ENCODE data around the gene ANKDD1B.
"Not testable (repeated sequence)": the region's sequence is repeated elsewhere in the genome, so short reads cannot be mapped to it uniquely, and the experiment has no call there.

ANKDD1B gene

GRCh38 chr5:75660678-75661465 is 49.6 kb downstream of the ANKDD1B start:
- no peak for DNase-seq (ENCODE audit: low read depth in 2 of 2)

- no peak for DNase-seq (ENCODE audit: low read depth in 2 of 2)
Observed at GRCh38 chr5:75662061-75662460, 50.8 kb downstream of the ANKDD1B start.

- no peak for DNase-seq (ENCODE audit: low read depth in 2 of 2)
Observed at GRCh38 chr5:75663579-75664284, 52.5 kb downstream of the ANKDD1B start.

GRCh38 chr5:75664979-75665378 is 53.7 kb downstream of the ANKDD1B start:
- no peak for DNase-seq (ENCODE audit: low read depth in 2 of 2)

GRCh38 chr5:75666801-75667200 is 55.5 kb downstream of the ANKDD1B start:
- DNase-seq (ENCODE audit: low read depth in 2 of 2) = no peak

- no peak for DNase-seq (ENCODE audit: low read depth in 2 of 2)
Observed at GRCh38 chr5:75667586-75667985, 56.3 kb downstream of the ANKDD1B start.

- no peak for DNase-seq (ENCODE audit: low read depth in 2 of 2)
Observed at GRCh38 chr5:75668445-75668844, 57.2 kb downstream of the ANKDD1B start.

GRCh38 chr5:75668977-75669689 is 57.9 kb downstream of the ANKDD1B start:
- DNase-seq (ENCODE audit: low read depth in 2 of 2) = peak; percentile 4 to 5

- no peak for DNase-seq (ENCODE audit: low read depth in 2 of 2)
Observed at GRCh38 chr5:75670577-75670976, 59.3 kb downstream of the ANKDD1B start.

GRCh38 chr5:75671506-75671905 is 60.3 kb downstream of the ANKDD1B start:
- DNase-seq (ENCODE audit: low read depth in 2 of 2) = no peak

GRCh38 chr5:75672616-75673015 is 61.4 kb downstream of the ANKDD1B start:
- no peak for DNase-seq (ENCODE audit: low read depth in 2 of 2)

- DNase-seq (ENCODE audit: low read depth in 2 of 2) = no peak
Observed at GRCh38 chr5:75675783-75676182, 64.5 kb downstream of the ANKDD1B start.

GRCh38 chr5:75677607-75678006 is 66.4 kb downstream of the ANKDD1B start:
- no peak for DNase-seq (ENCODE audit: low read depth in 2 of 2)

GRCh38 chr5:75678155-75678554 is 66.9 kb downstream of the ANKDD1B start:
- DNase-seq (ENCODE audit: low read depth in 2 of 2) = no peak

- DNase-seq (ENCODE audit: low read depth in 2 of 2) = no peak
Observed at GRCh38 chr5:75681125-75681830, 70.0 kb downstream of the ANKDD1B start.

GRCh38 chr5:75685141-75685540 is 73.9 kb downstream of the ANKDD1B start:
- no peak for DNase-seq (ENCODE audit: low read depth in 2 of 2)

- DNase-seq (ENCODE audit: low read depth in 2 of 2) = no peak
Observed at GRCh38 chr5:75686480-75686879, 75.2 kb downstream of the ANKDD1B start.

- no peak for DNase-seq (ENCODE audit: low read depth in 2 of 2)
Observed at GRCh38 chr5:75690669-75691068, 79.4 kb downstream of the ANKDD1B start.

GRCh38 chr5:75694781-75695180 is 83.5 kb downstream of the ANKDD1B start:
- DNase-seq (ENCODE audit: low read depth in 2 of 2) = no peak

- not testable (repeated sequence) for DNase-seq (ENCODE audit: low read depth in 2 of 2)
Observed at GRCh38 chr5:75695472-75696351, 84.5 kb downstream of the ANKDD1B start.

- no peak for DNase-seq (ENCODE audit: low read depth in 2 of 2)
Observed at GRCh38 chr5:75701856-75702255, 90.6 kb downstream of the ANKDD1B start.
